Measurements from ENCODE around the gene FAM3C. TPM values are rescaled to one million over a fixed set of nuclear protein-coding genes. Genes with fewer than 3 reads are reported as not detected.

Gene FAM3C
- total and polyA plus RNA-seq, 7 donors: 16.0 to 26.1 (median 17.7) TPM

GRCh38 chr7:121383235-121383910 is 12.7 kb downstream of the FAM3C start:
- no peak for TF ChIP-seq CTCF (IDR thresholded peaks at IDR 0.05)

GRCh38 chr7:121382473-121382872 is 13.6 kb downstream of the FAM3C start:
- no peak for TF ChIP-seq CTCF (IDR thresholded peaks at IDR 0.05)
- Histone ChIP-seq H3K27me3 (ENCODE audit: insufficient read depth in 3 of 3, low read length in 2 of 3) (no peaks in the 10 kb centered on the region), H3K9me3 (no peaks in the 10 kb centered on the region), H3K27ac (no peak overlapping the region), H3K36me3 (ENCODE audit: insufficient read depth in 1 of 2, low read depth in 1 of 2) (peaks cover 0 to 19% of the 10 kb centered on the region in 2 donors), H3K4me3 (no peak overlapping the region), H3K4me1 (no peaks in the 10 kb centered on the region)
- intact Hi-C loops (cut with DNase I): no loop called here
- no peak for DNase-seq
- ATAC-seq: no peak

More at GRCh38 chr7:121383235-121383910, 12.7 kb downstream of the FAM3C start:
- intact Hi-C loops (cut with DNase I): no loop called here
- ATAC-seq (no peak), DNase-seq (no peak)
- H3K4me1 ChIP-seq: no peaks in the 10 kb centered on the region
- H3K27ac ChIP-seq: no peak overlapping the region
- no peaks in the 10 kb centered on the region for H3K9me3 ChIP-seq
- no peak overlapping the region for H3K4me3 ChIP-seq
- peaks cover 0 to 10% of the 10 kb centered on the region in 2 donors for H3K36me3 ChIP-seq (ENCODE audit: insufficient read depth in 1 of 2, low read depth in 1 of 2)
- 64 to 83% (median 72%) methylated on average over 2 of the region's 2 CpGs for WGBS, 3 donors
- no peaks in the 10 kb centered on the region for H3K27me3 ChIP-seq (ENCODE audit: insufficient read depth in 3 of 3, low read length in 2 of 3)

- peaks cover 0 to 39% of the 10 kb centered on the region in 2 donors for H3K36me3 ChIP-seq (ENCODE audit: insufficient read depth in 1 of 2, low read depth in 1 of 2)
- WGBS, 3 donors: 93 to 98% (median 98%) methylated on average over 1 of the region's 1 CpG
Measured at GRCh38 chr7:121379930-121380329, 16.2 kb downstream of the FAM3C start.

GRCh38 chr7:121376979-121377378 is 19.1 kb downstream of the FAM3C start:
- Histone ChIP-seq H3K27ac (no peak overlapping the region), H3K27me3 (ENCODE audit: insufficient read depth in 3 of 3, low read length in 2 of 3) (no peaks in the 10 kb centered on the region), H3K9me3 (no peaks in the 10 kb centered on the region), H3K4me1 (peaks cover 14% of the 10 kb centered on the region), H3K4me3 (no peak overlapping the region), H3K36me3 (ENCODE audit: insufficient read depth in 1 of 2, low read depth in 1 of 2) (peaks cover 0 to 47% of the 10 kb centered on the region in 2 donors)
- no peak for TF ChIP-seq CTCF (IDR thresholded peaks at IDR 0.05)
- ATAC-seq: no peak
- WGBS, 3 donors: 96 to 100% (median 96%) methylated on average over 2 of the region's 2 CpGs
- intact Hi-C loops (cut with DNase I): no loop called here
- DNase-seq: no peak

More at GRCh38 chr7:121379930-121380329, 16.2 kb downstream of the FAM3C start:
- Histone ChIP-seq H3K27me3 (ENCODE audit: insufficient read depth in 3 of 3, low read length in 2 of 3) (no peaks in the 10 kb centered on the region), H3K9me3 (no peaks in the 10 kb centered on the region), H3K4me1 (no peaks in the 10 kb centered on the region), H3K27ac (no peak overlapping the region), H3K4me3 (no peak overlapping the region)
- ATAC-seq (no peak), DNase-seq (no peak)
- TF ChIP-seq CTCF (IDR thresholded peaks at IDR 0.05): no peak
- intact Hi-C loops (cut with DNase I): no loop called here

- H3K36me3 ChIP-seq (ENCODE audit: insufficient read depth in 1 of 2, low read depth in 1 of 2): peaks cover 0 to 55% of the 10 kb centered on the region in 2 donors
- no peak overlapping the region for H3K4me3 ChIP-seq
- H3K4me1 ChIP-seq: peaks cover 14% of the 10 kb centered on the region
- ATAC-seq: no peak
- DNase-seq: no peak
- no peaks in the 10 kb centered on the region for H3K27me3 ChIP-seq (ENCODE audit: insufficient read depth in 3 of 3, low read length in 2 of 3)
- H3K27ac ChIP-seq: no peak overlapping the region
- no peak for TF ChIP-seq CTCF (IDR thresholded peaks at IDR 0.05)
- H3K9me3 ChIP-seq: no peaks in the 10 kb centered on the region
- intact Hi-C loops (cut with DNase I): no loop called here
Measured at GRCh38 chr7:121373177-121373576, 22.9 kb downstream of the FAM3C start.

Data from psoas muscle (tissue), 8 donors.